IPS-20b (cell line): ENCODE data around the gene ACTRT3.

ENCODE experiments used
- H3K27ac ChIP-seq: one replicate; pipeline ENCODE4 v1.5.1; 2013; ENCODE audit warnings: low read length
- H3K27me3 ChIP-seq: 2 replicates; pipeline ENCODE4 v1.6.1; 2013; ENCODE audit warnings: mild to moderate bottlenecking, low read length, inconsistent platforms; ENCODE audit not compliant: insufficient read depth
- H3K36me3 ChIP-seq: 2 replicates; pipeline ENCODE4 v1.6.1; 2013; ENCODE audit warnings: low read depth, mild to moderate bottlenecking, inconsistent platforms, low read length, moderate library complexity; ENCODE audit not compliant: insufficient read depth
- H3K4me1 ChIP-seq: 2 replicates; pipeline ENCODE4 v1.6.1; 2013; ENCODE audit warnings: mild to moderate bottlenecking, control low read depth, inconsistent platforms, low read length, moderate library complexity; ENCODE audit not compliant: insufficient read depth
- H3K4me3 ChIP-seq: 2 replicates; pipeline ENCODE4 v1.5.1; 2013; ENCODE audit warnings: mild to moderate bottlenecking, low read length, inconsistent platforms
- H3K9ac ChIP-seq: 2 replicates; pipeline ENCODE4 v1.6.1; 2013; ENCODE audit warnings: low read depth, mild to moderate bottlenecking, inconsistent platforms, low read length, moderate library complexity
- H3K9me3 ChIP-seq: 2 replicates; pipeline ENCODE4 v1.6.1; 2013; ENCODE audit warnings: mild to moderate bottlenecking, low read depth, low read length, inconsistent platforms; ENCODE audit not compliant: insufficient read depth

Gene ACTRT3

DNA sequence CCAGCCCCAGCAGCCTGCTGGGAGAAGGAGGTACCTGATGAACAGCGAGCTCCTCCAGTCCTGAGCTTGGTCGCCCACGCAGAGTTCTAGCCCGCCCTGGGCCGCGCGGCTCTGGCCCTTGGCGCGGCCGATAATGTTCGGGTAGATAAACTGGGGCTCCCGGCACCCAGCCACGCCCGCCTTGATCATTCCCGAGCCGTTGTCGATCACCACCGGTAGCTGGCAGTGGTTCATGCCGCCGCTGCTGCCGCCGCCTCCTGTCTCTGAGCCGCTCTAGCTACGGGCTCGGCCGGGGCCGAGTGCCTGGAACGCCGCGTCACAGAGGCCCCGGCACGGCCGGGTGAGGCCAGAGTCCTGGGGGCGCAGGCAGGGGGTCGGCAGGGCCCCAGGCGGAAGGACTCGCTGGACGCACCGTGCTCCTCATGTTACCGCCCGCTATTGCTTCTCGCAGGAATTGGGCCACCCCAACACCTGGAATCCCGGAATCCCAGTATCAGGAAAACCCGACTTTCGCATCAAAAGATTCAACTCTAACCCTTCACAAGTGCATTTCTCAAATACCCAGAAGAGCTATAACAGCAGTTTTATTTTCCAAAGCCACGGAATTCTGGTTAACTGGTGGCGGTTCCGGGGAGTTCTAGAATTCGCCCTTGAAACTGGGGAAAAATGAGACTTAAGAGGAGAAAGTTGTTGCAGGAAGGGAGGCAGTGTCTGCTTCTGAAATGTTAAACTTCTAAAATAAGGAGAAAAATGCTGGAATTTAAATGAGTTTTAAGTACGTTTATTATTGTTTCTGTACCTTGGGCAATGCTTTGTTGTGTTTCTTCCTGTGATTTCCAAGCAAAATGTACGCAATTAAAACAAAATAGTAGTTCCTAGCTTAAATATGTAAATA, at the start of gene ACTRT3:
Gene ACTRT3 (minus strand): TSS at position 275 of the 895 bp plus-strand sequence. CDS start 41 bp downstream, at position 234.
- Histone ChIP-seq H3K9me3 (no peaks in the 10 kb centered on the region), H3K27me3 (no peaks in the 10 kb centered on the region), H3K36me3 (no peaks in the 10 kb centered on the region; the same call in 1 of the 2 replicates), H3K4me3 (peak within 1 kb of the TSS; percentile 79), H3K27ac (no peak within 1 kb of the TSS), H3K9ac (peak within 1 kb of the TSS; percentile 83), H3K4me1 (peaks cover 3% of the 10 kb centered on the region)

GRCh38 chr3:169818316-169818715, 49.0 kb upstream of the ACTRT3 start:
- no peaks in the 10 kb centered on the region for H3K36me3 ChIP-seq
- H3K4me3 ChIP-seq, result no peak overlapping the region
- H3K27me3 ChIP-seq, result peaks cover 16% of the 10 kb centered on the region
- H3K9ac ChIP-seq, result no peak overlapping the region
- no peaks in the 10 kb centered on the region for H3K4me1 ChIP-seq
- no peak overlapping the region for H3K27ac ChIP-seq
- peaks cover 5% of the 10 kb centered on the region; the same call in 1 of the 2 replicates for H3K9me3 ChIP-seq

DNA sequence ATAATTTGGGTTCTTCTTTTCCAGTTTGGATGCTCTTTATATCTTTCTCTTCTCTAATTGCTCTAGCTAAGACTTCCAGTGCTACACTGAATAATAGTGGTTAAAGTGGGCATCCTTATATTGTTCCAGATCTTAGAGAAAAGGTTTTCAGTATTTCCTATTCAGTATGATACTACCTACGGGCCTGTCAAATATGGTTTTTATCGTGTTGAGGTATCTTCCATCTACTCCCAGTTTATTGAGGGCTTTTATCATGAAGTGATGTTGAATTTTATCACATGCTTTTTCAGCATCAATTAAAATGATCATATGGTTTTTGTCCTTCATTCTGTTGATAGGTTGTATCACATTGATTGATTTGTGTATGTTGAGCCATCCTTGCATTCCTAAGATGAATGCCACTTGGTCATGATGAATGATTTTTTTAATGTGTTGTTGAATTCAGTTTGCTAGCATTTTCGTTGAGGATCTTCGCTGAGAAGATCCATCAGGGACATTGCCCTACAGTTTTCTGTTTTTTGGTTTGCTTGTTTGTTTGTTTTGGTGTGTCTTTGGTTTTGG, 46.3 kb upstream of the ACTRT3 start:
- Histone ChIP-seq H3K4me1 (peaks cover 10% of the 10 kb centered on the region; the same call in 1 of the 2 replicates), H3K4me3 (no peak overlapping the region), H3K9me3 (peaks cover 5% of the 10 kb centered on the region; the same call in 1 of the 2 replicates), H3K27me3 (peaks cover 38% of the 10 kb centered on the region), H3K9ac (no peak overlapping the region), H3K36me3 (no peaks in the 10 kb centered on the region), H3K27ac (no peak overlapping the region)

DNA sequence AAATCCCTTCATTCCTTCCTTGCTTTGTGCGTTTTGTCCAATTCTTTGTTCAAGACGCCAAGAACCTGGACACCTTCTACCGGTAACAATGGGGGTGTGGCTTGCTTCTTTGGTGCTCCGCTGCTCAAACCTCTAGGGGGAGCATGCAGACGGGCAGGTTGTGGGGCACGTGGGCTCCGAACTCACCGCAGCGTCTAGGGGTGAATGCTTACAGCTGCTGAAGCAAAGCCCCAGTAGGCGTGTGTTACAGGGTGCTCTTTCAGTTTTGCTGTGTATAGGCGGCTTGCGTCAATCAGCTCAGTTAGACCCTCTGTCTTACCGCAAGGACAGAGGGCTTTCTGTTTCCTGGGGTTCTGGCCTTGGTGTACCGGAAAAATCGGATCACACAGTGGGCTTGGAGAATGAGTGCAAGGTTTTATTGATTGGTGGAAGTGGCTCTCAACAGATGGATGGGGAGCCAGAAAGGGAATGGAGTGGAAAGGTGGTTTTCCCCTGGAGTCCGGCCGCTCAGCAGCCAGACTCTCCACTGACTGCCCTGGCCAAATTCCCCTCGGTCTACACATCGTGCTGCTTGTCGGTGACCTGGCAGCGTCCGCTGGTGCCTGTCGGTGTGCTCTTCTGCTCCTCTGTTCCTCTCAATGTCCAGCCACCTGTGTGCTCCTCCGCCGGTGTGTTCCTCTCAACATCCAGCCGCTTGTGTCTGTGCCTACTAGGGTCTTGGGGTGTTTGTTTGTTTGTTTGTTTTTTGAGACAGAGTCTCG, 44.6 kb upstream of the ACTRT3 start:
- Histone ChIP-seq H3K36me3 (no peaks in the 10 kb centered on the region), H3K27me3 (peaks cover 38% of the 10 kb centered on the region), H3K4me3 (peak overlapping the region; percentile 88; the same call in 1 of the 2 replicates), H3K9me3 (peaks cover 5% of the 10 kb centered on the region; the same call in 1 of the 2 replicates), H3K27ac (no peak overlapping the region), H3K9ac (no peak overlapping the region), H3K4me1 (peaks cover 10% of the 10 kb centered on the region; the same call in 1 of the 2 replicates)

GRCh38 chr3:169813278-169813677, 43.9 kb upstream of the ACTRT3 start:
- Histone ChIP-seq H3K4me1 (peaks cover 10% of the 10 kb centered on the region; the same call in 1 of the 2 replicates), H3K27ac (no peak overlapping the region), H3K4me3 (peak overlapping the region; percentile 88), H3K36me3 (no peaks in the 10 kb centered on the region), H3K9me3 (peaks cover 5% of the 10 kb centered on the region; the same call in 1 of the 2 replicates), H3K27me3 (peaks cover 38% of the 10 kb centered on the region), H3K9ac (peak overlapping the region; percentile 71; the same call in 1 of the 2 replicates)

GRCh38 chr3:169812332-169813235, 43.2 kb upstream of the ACTRT3 start, which contains the start of the genes LRRC34 and LRRIQ4:
LRRC34 (minus strand) TSS chr3:169812904; CDS start chr3:169812548, 356 bp downstream.
LRRIQ4 (plus strand) TSS chr3:169812870; CDS start chr3:169821922, 9,052 bp downstream.
- Histone ChIP-seq H3K36me3 (no peaks in the 10 kb centered on the region), H3K9ac (peak within 1 kb of the TSS; percentile 71; the same call in 1 of the 2 replicates), H3K4me1 (peaks cover 10% of the 10 kb centered on the region; the same call in 1 of the 2 replicates)

DNA sequence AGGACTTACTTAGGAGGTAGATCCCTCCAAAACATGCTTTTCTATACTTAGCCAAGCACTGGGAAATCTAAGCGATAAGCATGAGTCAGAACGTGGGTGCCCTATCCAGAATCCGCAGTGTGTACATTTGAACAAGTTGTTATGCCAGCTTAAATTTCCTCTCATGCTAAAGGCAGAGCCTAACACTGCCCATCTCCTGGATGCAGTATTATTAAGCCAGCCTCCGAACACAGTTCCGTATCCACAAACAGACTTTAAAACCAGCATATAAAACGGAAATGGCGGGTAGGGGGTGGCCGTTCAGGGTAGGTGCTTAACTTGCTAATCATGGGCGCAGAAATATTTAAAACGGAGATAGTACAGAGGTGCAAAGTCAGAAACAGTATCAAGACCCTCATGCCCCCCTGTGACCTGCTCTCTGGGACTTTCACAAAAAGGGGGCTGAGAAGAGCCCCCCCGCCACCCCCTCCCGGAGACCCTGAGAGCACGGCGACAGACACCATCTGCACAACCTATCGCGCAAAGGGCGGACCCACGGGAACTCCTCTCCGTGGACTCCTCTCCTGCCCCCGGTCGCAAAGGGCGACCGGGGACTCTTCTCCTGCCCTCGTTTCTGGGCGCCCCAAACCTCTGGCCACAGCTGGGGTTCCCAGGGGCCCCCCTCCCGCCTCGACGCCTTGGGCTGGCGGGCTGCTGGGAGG, 42.4 kb upstream of the ACTRT3 start:
- Histone ChIP-seq H3K9ac (peak overlapping the region; percentile 71; the same call in 1 of the 2 replicates), H3K9me3 (peaks cover 5% of the 10 kb centered on the region; the same call in 1 of the 2 replicates), H3K36me3 (no peaks in the 10 kb centered on the region), H3K27ac (no peak overlapping the region), H3K4me3 (peak overlapping the region; percentile 88), H3K27me3 (peaks cover 38% of the 10 kb centered on the region), H3K4me1 (peaks cover 10% of the 10 kb centered on the region; the same call in 1 of the 2 replicates)

More at GRCh38 chr3:169812332-169813235, 43.2 kb upstream of the ACTRT3 start, which contains the start of the genes LRRC34 and LRRIQ4:
- H3K4me3 ChIP-seq, result peak within 1 kb of the TSS; percentile 88
- H3K9me3 ChIP-seq, result peaks cover 5% of the 10 kb centered on the region; the same call in 1 of the 2 replicates
- peaks cover 38% of the 10 kb centered on the region for H3K27me3 ChIP-seq
- H3K27ac ChIP-seq, result no peak within 1 kb of the TSS

GRCh38 chr3:169809230-169809795, 40.0 kb upstream of the ACTRT3 start:
- Histone ChIP-seq H3K27me3 (peaks cover 32% of the 10 kb centered on the region), H3K4me3 (no peak overlapping the region), H3K9ac (no peak overlapping the region), H3K27ac (no peak overlapping the region), H3K36me3 (no peaks in the 10 kb centered on the region), H3K4me1 (peaks cover 10% of the 10 kb centered on the region; the same call in 1 of the 2 replicates), H3K9me3 (no peaks in the 10 kb centered on the region)

GRCh38 chr3:169804681-169805080, 35.3 kb upstream of the ACTRT3 start:
- no peaks in the 10 kb centered on the region for H3K4me1 ChIP-seq

DNA sequence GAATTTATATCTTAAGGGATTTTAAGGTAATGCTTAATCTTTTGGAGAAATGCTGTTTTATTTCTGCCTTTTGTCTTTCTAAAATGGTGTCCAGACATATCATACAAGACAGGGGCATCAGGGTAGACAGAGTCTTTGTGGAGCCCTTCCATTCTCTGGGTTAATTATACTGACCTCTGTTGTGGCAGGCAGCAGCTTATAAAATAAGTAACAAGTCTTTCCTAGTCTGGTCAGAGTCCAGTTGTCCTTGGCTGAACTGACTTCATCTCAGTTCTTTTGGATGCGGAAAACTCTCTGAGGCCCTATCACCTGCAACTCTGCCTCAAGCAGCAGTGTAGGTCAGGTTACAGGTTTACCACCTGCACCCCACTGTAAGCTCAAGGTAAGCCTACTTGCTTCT, 23.0 kb upstream of the ACTRT3 start:
- peaks cover 26% of the 10 kb centered on the region for H3K36me3 ChIP-seq
- H3K4me3 ChIP-seq, result no peak overlapping the region
- no peaks in the 10 kb centered on the region for H3K4me1 ChIP-seq
- no peaks in the 10 kb centered on the region for H3K9me3 ChIP-seq
- H3K27me3 ChIP-seq, result no peaks in the 10 kb centered on the region
- no peak overlapping the region for H3K27ac ChIP-seq
- no peak overlapping the region for H3K9ac ChIP-seq

More at GRCh38 chr3:169804681-169805080, 35.3 kb upstream of the ACTRT3 start:
- no peaks in the 10 kb centered on the region for H3K9me3 ChIP-seq
- no peak overlapping the region for H3K4me3 ChIP-seq
- H3K27me3 ChIP-seq, result no peaks in the 10 kb centered on the region
- peaks cover 7% of the 10 kb centered on the region for H3K36me3 ChIP-seq
- no peak overlapping the region for H3K27ac ChIP-seq
- no peak overlapping the region for H3K9ac ChIP-seq
